HL-60 (cell line): ENCODE data around the gene KIF26A.

Source experiments
- DNase-seq, 2 experiments: peaks; one replicate each; pipeline ENCODE4 v3.0.0-alpha.2; 2010 to 2020; ENCODE audit warnings: low read depth in 1 of 2, low spot score in 1 of 2
- H3K27ac ChIP-seq: fragments of 250-450 bp; sonication (Bioruptor Pico); replicated peaks from 2 replicates; pipeline ENCODE4 v1.5.1; 2020; ENCODE audit warnings: mild to moderate bottlenecking, moderate library complexity
- H3K27me3 ChIP-seq: fragments of 250-450 bp; sonication (Bioruptor Pico); 2 replicates; pipeline ENCODE4 v1.5.1; 2021; ENCODE audit warnings: mild to moderate bottlenecking, moderate library complexity; ENCODE audit not compliant: insufficient read depth, poor library complexity, severe bottlenecking
- H3K4me3 ChIP-seq: replicated peaks from 2 replicates; pipeline ENCODE4 v1.5.1; 2011; ENCODE audit warnings: mild to moderate bottlenecking, control low read depth, low read length; ENCODE audit not compliant: insufficient read depth
- CTCF ChIP-seq: IDR thresholded peaks from one replicate; pipeline ENCODE4 v1.5.1; 2011; ENCODE audit warnings: low read length, control low read depth, inconsistent platforms; ENCODE audit not compliant: insufficient read depth
- GABPA ChIP-seq: IDR thresholded peaks from 2 replicates; pipeline ENCODE4 v1.6.1; 2012; ENCODE audit warnings: low read depth
- POLR2AphosphoS5 ChIP-seq: IDR thresholded peaks from 2 replicates; pipeline ENCODE4 v1.6.1; 2012; ENCODE audit warnings: low read depth
- REST ChIP-seq: IDR thresholded peaks from 2 replicates; pipeline ENCODE4 v1.6.1; 2012; ENCODE audit warnings: low read depth; ENCODE audit not compliant: insufficient replicate concordance
- SPI1 ChIP-seq: IDR thresholded peaks from 2 replicates; pipeline ENCODE4 v1.6.1; 2012; ENCODE audit warnings: low read depth, mild to moderate bottlenecking, borderline replicate concordance

Gene KIF26A

GRCh38 chr14:104172349-104172748 is 34.0 kb downstream of the KIF26A start:
- TF ChIP-seq CTCF (no peak), GABPA (no peak), SPI1 (no peak), REST (no peak), POLR2AphosphoS5 (no peak)
- Histone ChIP-seq H3K27me3 (no peaks in the 10 kb centered on the region), H3K27ac (no peak overlapping the region), H3K4me3 (no peak overlapping the region)
- no peak for DNase-seq

- H3K27ac ChIP-seq, result no peak overlapping the region
- no peak for DNase-seq
- no peaks in the 10 kb centered on the region for H3K27me3 ChIP-seq
- TF ChIP-seq SPI1 (no peak), CTCF (no peak), POLR2AphosphoS5 (no peak), GABPA (no peak)
- no peak overlapping the region for H3K4me3 ChIP-seq
Observed at GRCh38 chr14:104172880-104173279, 34.5 kb downstream of the KIF26A start.

GRCh38 chr14:104174051-104174450 is 35.7 kb downstream of the KIF26A start:
- no peak for TF ChIP-seq GABPA
- no peak for TF ChIP-seq SPI1
- no peak for TF ChIP-seq CTCF
- TF ChIP-seq REST, result no peak
- no peak for TF ChIP-seq POLR2AphosphoS5
- no peak overlapping the region for H3K4me3 ChIP-seq
- DNase-seq, result no peak
- H3K27ac ChIP-seq, result no peak overlapping the region
- H3K27me3 ChIP-seq, result no peaks in the 10 kb centered on the region

- TF ChIP-seq POLR2AphosphoS5 (no peak), CTCF (no peak), GABPA (no peak), SPI1 (no peak), REST (no peak)
- Histone ChIP-seq H3K27ac (no peak overlapping the region), H3K27me3 (no peaks in the 10 kb centered on the region), H3K4me3 (no peak overlapping the region)
- no peak for DNase-seq
Observed at GRCh38 chr14:104175041-104175440, 36.7 kb downstream of the KIF26A start.
